ENCODE data around the gene TMEM234. TPM values are rescaled to one million over a fixed set of nuclear protein-coding genes. Genes with fewer than 3 reads are reported as not detected.

Gene TMEM234
- total and polyA plus RNA-seq, 10 of the 15 experiments (the other 5 are each of a cell fraction or from before 2014, with no cell fraction given) = 2.9 to 10.9 (median 6.4) TPM

GRCh38 chr1:32195972-32196823 lies 26.0 kb downstream of the TMEM234 start:
- intact Hi-C loops (cut with micrococcal nuclease; ENCODE audit: unreplicated experiment) (no loop called here), in situ Hi-C loops (cut with MboI) (no loop called here)
- H2AFZ ChIP-seq (ENCODE audit: control insufficient read depth, low read depth, low read length) = no peak overlapping the region
- DNase-seq (ENCODE audit: low read depth, low spot score) (no peak), FAIRE-seq (no peak), ATAC-seq (no peak)
- H3K27ac ChIP-seq (ENCODE audit: control insufficient read depth, insufficient read depth) = no peak overlapping the region
- H3K79me2 ChIP-seq (ENCODE audit: control insufficient read depth, insufficient read depth, low read length) = peaks cover 2% of the 10 kb centered on the region
- no TSS peak for BruUV-seq (replicated peaks)
- H3K4me1 ChIP-seq (ENCODE audit: control insufficient read depth, insufficient read depth, low read length) = peaks cover 9% of the 10 kb centered on the region
- no peaks in the 10 kb centered on the region for H3K27me3 ChIP-seq (replicated peaks in 1 of 2; ENCODE audit: control insufficient read depth in 2 of 2, insufficient read depth in 2 of 2, low read length in 1 of 2)
- POLR2A ChIA-PET = no interaction called here
- H3K9me3 ChIP-seq (replicated peaks; ENCODE audit: control insufficient read depth, insufficient read depth, low read length) = no peaks in the 10 kb centered on the region
- no peak overlapping the region for H3K9ac ChIP-seq (ENCODE audit: control insufficient read depth, insufficient read depth, low read length)
- H4K20me1 ChIP-seq (ENCODE audit: control insufficient read depth, insufficient read depth) = no peaks in the 10 kb centered on the region
- SMC1A ChIA-PET (ENCODE audit: uncharacterized antibody, unreplicated experiment) = interaction anchor here (0.6 kb wide), 1 partner anchor 135 kb away, joined by 3 read pairs; no protein-coding TSS in a partner anchor
- TF ChIP-seq IRF3 (IDR thresholded peaks at IDR 0.05) (no peak), RUNX3 (IDR thresholded peaks at IDR 0.05; ENCODE audit: low read length) (peak; percentile 64), SMAD5 (IDR thresholded peaks at IDR 0.05; ENCODE audit: low read depth) (0 out of 2 replicates have a peak, but pooled peaks have one; percentile 32)
- RAD21 ChIA-PET (ENCODE audit: unreplicated experiment) = no interaction called here
- H3K4me3 ChIP-seq = no peak overlapping the region
- CTCF ChIA-PET = interaction anchor here (1.0 kb wide), 1 partner anchor 85 kb away, joined by 3 read pairs; no protein-coding TSS in a partner anchor
- H3K36me3 ChIP-seq (ENCODE audit: control insufficient read depth in 2 of 2, insufficient read depth in 2 of 2, low read length in 1 of 2) = peaks cover 42 to 50% of the 10 kb centered on the region in 2 experiments
- H3K4me2 ChIP-seq (ENCODE audit: control insufficient read depth, insufficient read depth) = no peak overlapping the region

- SMC1A ChIA-PET (ENCODE audit: uncharacterized antibody, unreplicated experiment) = no interaction called here
- Histone ChIP-seq H3K4me2 (ENCODE audit: control insufficient read depth, insufficient read depth) (no peak overlapping the region), H2AFZ (ENCODE audit: control insufficient read depth, low read depth, low read length) (no peak overlapping the region), H3K79me2 (ENCODE audit: control insufficient read depth, insufficient read depth, low read length) (peaks cover 2% of the 10 kb centered on the region), H3K36me3 (ENCODE audit: control insufficient read depth in 2 of 2, insufficient read depth in 2 of 2, low read length in 1 of 2) (peaks cover 46 to 51% of the 10 kb centered on the region in 2 experiments), H3K9me3 (replicated peaks; ENCODE audit: control insufficient read depth, insufficient read depth, low read length) (no peaks in the 10 kb centered on the region), H3K4me3 (no peak overlapping the region), H3K9ac (ENCODE audit: control insufficient read depth, insufficient read depth, low read length) (no peak overlapping the region), H3K27ac (ENCODE audit: control insufficient read depth, insufficient read depth) (no peak overlapping the region), H3K27me3 (replicated peaks in 1 of 2; ENCODE audit: control insufficient read depth in 2 of 2, insufficient read depth in 2 of 2, low read length in 1 of 2) (no peaks in the 10 kb centered on the region), H3K4me1 (ENCODE audit: control insufficient read depth, insufficient read depth, low read length) (peaks cover 9% of the 10 kb centered on the region), H4K20me1 (ENCODE audit: control insufficient read depth, insufficient read depth) (no peaks in the 10 kb centered on the region)
- no TSS peak for BruUV-seq (replicated peaks)
- CTCF ChIA-PET = no interaction called here
- no peak for TF ChIP-seq BMI1 (IDR thresholded peaks at IDR 0.05; ENCODE audit: borderline replicate concordance)
- TF ChIP-seq POU2F2 (IDR thresholded peaks at IDR 0.05; ENCODE audit: borderline replicate concordance, low read depth, low read length) = no peak
- no peak for TF ChIP-seq LARP7 (IDR thresholded peaks at IDR 0.05)
- TF ChIP-seq WRNIP1 (IDR thresholded peaks at IDR 0.05; ENCODE audit: borderline replicate concordance, low read depth, low read length) = no peak
- TF ChIP-seq PBX3 (IDR thresholded peaks at IDR 0.05; ENCODE audit: insufficient replicate concordance, low read depth, low read length) = no peak
- TF ChIP-seq IRF3 (IDR thresholded peaks at IDR 0.05) = no peak
- no peak for TF ChIP-seq ZZZ3 (IDR thresholded peaks at IDR 0.05; ENCODE audit: control insufficient read depth, insufficient read length, low read depth)
- no peak for TF ChIP-seq MYC (IDR thresholded peaks at IDR 0.05; ENCODE audit: insufficient read depth, insufficient read length, insufficient replicate concordance, low read length, severe bottlenecking)
- RAD21 ChIA-PET (ENCODE audit: unreplicated experiment) = no interaction called here
- FAIRE-seq (no peak), DNase-seq (ENCODE audit: low read depth, low spot score) (no peak), ATAC-seq (no peak)
- WGBS (ENCODE audit: insufficient coverage, insufficient replicate concordance, low lambda C conversion rate, missing lambda C conversion rate) = 84% methylated on average over 3 of the region's 3 CpGs
- POLR2A ChIA-PET = no interaction called here
- intact Hi-C loops (cut with micrococcal nuclease; ENCODE audit: unreplicated experiment) (no loop called here), in situ Hi-C loops (cut with MboI) (no loop called here)
These were observed 26.6 kb downstream of the TMEM234 start for GRCh38 chr1:32195531-32195930.

Measured in GM12878 (cell line).